D341Med (cell line): ENCODE data around the gene SOX5.
"Not testable (repeated sequence)": the region's sequence is repeated elsewhere in the genome, so short reads cannot be mapped to it uniquely, and the experiment has no call there.

ENCODE experiments used
- DNase-seq: peaks from one replicate; pipeline ENCODE4 v3.0.0; 2012; ENCODE audit warnings: low spot score

SOX5 gene

GRCh38 chr12:23831739-23832138, 117.7 kb downstream of the SOX5 start:
- DNase-seq, result no peak

GRCh38 chr12:23830210-23830609, 119.3 kb downstream of the SOX5 start:
- DNase-seq, result no peak

GRCh38 chr12:23827353-23827752, 122.1 kb downstream of the SOX5 start:
- DNase-seq, result no peak

GRCh38 chr12:23825124-23825523, 124.3 kb downstream of the SOX5 start:
- not testable (repeated sequence) for DNase-seq

GRCh38 chr12:23824358-23824757, 125.1 kb downstream of the SOX5 start:
- no peak for DNase-seq

GRCh38 chr12:23822883-23823282, 126.6 kb downstream of the SOX5 start:
- not testable (repeated sequence) for DNase-seq

GRCh38 chr12:23817345-23817744, 132.1 kb downstream of the SOX5 start:
- DNase-seq, result no peak

GRCh38 chr12:23816394-23816851, 133.0 kb downstream of the SOX5 start:
- no peak for DNase-seq

- DNase-seq, result no peak
These were observed 133.7 kb downstream of the SOX5 start for GRCh38 chr12:23815810-23816209.

GRCh38 chr12:23813206-23813605, 136.3 kb downstream of the SOX5 start:
- DNase-seq, result no peak

GRCh38 chr12:23810329-23810902, 139.1 kb downstream of the SOX5 start:
- DNase-seq, result peak; percentile 24

GRCh38 chr12:23803540-23803939, 145.9 kb downstream of the SOX5 start:
- DNase-seq, result no peak

GRCh38 chr12:23795494-23795893, 154.0 kb downstream of the SOX5 start:
- DNase-seq, result no peak

GRCh38 chr12:23781118-23781517, 168.4 kb downstream of the SOX5 start:
- no peak for DNase-seq

GRCh38 chr12:23775208-23775607, 174.3 kb downstream of the SOX5 start:
- no peak for DNase-seq

- DNase-seq, result no peak
These were observed 178.1 kb downstream of the SOX5 start for GRCh38 chr12:23771240-23771949.

GRCh38 chr12:23770202-23770938, 179.1 kb downstream of the SOX5 start:
- DNase-seq, result no peak

- DNase-seq, result no peak
These were observed 181.6 kb downstream of the SOX5 start for GRCh38 chr12:23767834-23768233.

- DNase-seq, result no peak
These were observed 185.7 kb downstream of the SOX5 start for GRCh38 chr12:23763724-23764123.

GRCh38 chr12:23760495-23760894, 189.0 kb downstream of the SOX5 start:
- peak; percentile 36 for DNase-seq

GRCh38 chr12:23758608-23759007, 190.9 kb downstream of the SOX5 start:
- DNase-seq, result no peak

- no peak for DNase-seq
These were observed 191.9 kb downstream of the SOX5 start for GRCh38 chr12:23757541-23757962.

- DNase-seq, result no peak
These were observed 193.1 kb downstream of the SOX5 start for GRCh38 chr12:23756416-23756815.
